Left hindlimb (tissue), 1 donor: Measurements from ENCODE around the gene KRT35.

Experiments
- DNase-seq: peaks from one replicate; pipeline ENCODE4 v3.0.0-alpha.2; 2018

KRT35 gene

GRCh38 chr17:41511716-41512115 lies 30.8 kb upstream of the KRT35 start:
- DNase-seq: no peak

GRCh38 chr17:41511116-41511515 lies 30.2 kb upstream of the KRT35 start:
- no peak for DNase-seq

GRCh38 chr17:41510251-41511065 lies 29.5 kb upstream of the KRT35 start:
- no peak for DNase-seq

DNA sequence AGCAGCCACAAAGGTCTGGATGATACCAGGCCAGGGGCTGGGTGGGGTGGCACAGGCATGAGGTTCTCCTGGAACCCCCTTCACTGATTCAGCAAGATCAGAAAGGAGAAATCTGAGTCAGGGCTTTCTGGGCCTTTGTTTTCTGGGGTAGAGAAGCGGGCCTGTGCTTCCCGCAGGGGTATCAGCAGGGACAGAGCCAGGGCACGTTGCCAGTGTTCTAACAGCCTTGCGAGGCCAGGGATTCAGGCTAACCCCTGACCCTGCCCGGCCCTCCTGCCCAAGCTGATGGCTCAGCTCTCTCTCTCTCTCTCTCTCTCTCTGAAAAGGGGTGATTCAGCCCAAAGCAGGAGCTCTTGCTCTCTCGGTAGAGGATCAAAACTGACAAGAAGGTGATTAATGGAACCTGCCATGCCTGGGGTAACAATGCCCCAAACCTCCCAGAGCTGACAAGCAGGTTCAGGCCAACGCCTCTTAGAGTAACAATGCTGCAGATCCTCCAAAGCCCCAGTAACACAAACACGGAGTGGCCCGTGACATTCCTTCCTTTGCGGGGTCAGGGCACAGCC lies 26.4 kb upstream of the KRT35 start:
- DNase-seq: no peak

DNA sequence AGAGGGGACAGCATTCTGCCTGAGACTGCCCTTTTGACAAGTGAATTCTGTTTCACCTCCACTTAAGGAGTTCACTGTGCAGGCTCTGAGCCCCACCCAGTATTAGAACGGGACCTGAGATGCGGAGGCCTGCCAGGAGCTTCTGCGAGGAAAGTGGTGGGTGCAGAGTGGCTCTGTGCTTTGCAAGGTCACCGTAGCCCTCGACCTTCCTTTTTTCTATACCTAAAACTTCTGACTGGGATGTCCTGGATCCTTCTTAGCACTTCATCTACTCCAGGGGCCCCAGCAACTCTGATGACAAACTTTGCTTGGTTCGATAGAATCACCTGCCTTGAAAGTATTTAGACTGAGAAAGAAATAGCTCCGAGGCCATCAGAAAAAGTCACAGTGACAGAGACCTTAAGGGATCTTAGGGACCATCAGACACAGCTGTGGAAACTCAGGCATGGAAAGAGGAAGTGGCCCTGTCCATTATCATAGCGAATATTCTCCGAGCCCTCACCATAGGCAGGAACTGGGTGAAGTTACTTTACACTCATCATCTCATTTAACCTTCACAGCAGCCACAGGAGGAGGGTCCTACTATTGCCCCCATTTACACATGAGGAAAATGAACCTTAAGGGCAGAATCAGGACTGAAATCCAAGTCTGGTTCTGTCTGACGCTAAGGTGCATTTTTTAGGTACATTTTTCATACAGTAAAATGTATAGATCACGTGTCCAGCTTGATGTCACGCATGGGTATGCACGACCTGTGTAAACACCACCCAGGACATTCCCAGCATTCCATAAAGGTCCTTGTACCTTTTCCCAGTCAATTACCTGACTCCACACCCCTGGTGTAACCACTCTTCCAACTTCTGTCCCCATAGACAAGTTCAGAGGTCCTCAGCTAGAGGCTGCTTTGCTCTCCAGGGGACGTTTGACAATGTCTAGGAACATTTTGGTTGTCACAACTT lies 25.1 kb upstream of the KRT35 start:
- no peak for DNase-seq

GRCh38 chr17:41505007-41505808 lies 24.3 kb upstream of the KRT35 start, which contains the start of gene KRT13:
Gene KRT13, minus strand, starts transcription at chr17:41505612. Its CDS starts 62 bp downstream, at chr17:41505550.
- DNase-seq: no peak

- DNase-seq: no peak
Measured at GRCh38 chr17:41504246-41504977, 23.5 kb upstream of the KRT35 start.

DNA sequence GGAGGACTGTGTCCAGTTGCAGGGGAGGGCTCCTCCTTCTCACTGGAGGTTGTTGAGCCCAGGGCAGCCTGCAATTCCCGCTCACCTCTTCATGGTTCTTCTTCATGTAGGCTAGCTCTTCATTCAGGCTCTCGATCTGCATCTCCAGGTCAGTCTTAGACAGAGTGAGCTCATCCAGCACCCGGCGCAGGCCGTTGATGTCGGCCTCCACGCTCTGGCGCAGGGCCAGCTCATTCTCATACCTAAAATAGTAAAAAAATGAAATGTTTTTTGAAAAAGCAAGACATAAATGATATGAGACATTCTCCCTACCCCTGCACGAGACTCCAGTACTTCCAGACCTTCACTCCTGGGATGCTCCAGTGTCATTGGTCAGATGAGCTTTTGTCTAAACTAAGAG lies 22.3 kb upstream of the KRT35 start:
- DNase-seq: no peak

DNA sequence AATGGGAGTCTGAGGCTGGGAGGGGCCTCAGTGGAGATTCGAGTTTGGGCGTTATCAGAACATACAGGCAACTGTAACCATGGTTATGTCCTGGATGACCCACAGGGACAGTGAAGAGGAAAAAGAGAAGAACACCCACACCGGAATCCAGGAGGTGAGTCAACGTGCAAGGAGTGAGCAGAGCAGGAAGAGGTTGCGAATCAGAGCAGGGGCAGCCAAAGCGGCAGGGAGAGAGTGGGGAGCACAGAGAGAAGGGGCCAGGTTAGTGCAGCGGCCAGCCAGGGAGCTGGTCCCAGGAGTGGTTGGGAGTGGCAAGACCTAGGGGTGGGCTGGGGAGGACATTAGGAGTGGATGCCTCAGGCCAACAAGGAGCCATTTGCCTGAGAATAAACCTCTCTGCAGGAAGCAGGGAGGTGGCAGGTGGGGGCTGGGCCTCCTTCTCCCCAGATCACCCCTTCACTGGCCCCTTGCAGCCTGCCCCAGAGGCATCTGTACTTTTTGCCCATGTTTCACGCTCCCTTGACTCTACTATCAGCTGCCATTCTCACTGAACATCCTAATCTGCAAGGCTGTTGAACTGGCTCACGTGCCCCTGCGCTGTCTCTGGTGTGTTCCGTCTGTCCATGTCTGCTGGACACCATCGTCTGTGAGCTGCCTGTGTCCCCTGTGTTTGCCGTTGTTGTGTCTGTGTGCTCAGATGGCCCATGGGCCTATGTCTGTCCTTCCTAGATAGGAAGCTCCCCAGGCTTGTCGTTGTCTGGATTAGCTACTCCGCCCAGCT lies 19.4 kb upstream of the KRT35 start:
- DNase-seq: no peak

- DNase-seq: no peak
Measured at GRCh38 chr17:41499714-41500113, 18.8 kb upstream of the KRT35 start.

GRCh38 chr17:41498276-41498675 lies 17.3 kb upstream of the KRT35 start:
- DNase-seq: no peak

DNA sequence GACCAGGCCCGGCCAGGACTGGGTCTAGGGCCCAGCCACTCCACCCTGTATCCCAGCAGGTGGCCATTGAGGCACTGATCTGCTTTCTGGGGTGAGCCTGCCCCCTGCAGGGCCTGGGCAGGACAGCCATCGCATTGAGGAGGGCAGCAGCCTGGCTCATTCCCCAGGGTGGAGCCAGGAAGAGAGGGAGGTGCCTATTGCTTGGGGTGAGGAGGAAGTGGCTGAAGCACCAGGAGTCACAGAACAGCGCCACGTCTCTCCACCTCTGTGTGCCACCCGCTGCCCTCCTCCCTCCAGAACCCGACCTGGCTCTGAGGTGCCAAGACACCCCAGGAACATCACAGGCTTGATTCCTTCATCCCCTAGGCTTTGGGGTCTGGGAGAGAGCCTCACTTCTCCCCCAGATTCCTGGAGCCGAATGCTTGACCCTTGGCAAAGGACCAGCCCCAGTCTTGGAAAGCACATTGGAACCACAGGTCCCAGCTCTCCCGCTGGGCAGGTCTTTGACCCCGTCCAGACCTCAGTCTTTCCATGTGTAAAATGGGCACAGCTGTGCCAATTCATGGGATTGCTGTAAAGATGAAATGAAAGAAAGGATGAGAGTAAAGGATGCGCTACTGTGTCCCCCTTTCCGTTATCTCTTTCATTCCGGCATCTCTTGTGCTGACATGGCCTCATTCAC lies 16.0 kb upstream of the KRT35 start:
- DNase-seq: no peak

- no peak for DNase-seq
Measured at GRCh38 chr17:41494524-41494923, 13.6 kb upstream of the KRT35 start.

GRCh38 chr17:41492771-41493170 lies 11.8 kb upstream of the KRT35 start:
- peak; percentile 47 for DNase-seq

- DNase-seq: no peak
Measured at GRCh38 chr17:41492351-41492750, 11.4 kb upstream of the KRT35 start.

DNA sequence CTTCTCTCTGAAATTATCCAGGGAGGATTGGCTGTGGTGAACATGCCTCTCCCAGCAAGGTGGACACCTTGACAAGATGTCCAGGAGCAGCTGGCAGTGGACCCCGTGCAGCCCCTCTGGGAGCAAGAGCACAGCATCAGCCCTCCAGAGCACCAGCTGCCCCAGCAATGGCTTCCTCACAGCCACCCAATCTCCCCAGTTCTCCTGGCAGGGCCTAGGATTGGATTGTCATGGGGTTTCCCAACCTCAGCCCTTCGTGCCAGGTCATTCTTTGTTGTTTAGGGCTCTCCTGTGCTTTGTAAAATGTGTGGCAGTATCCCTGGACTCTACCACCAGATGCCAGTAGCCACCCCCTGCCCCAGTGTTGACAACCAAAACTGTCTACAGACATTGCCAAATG lies 10.5 kb upstream of the KRT35 start:
- no peak for DNase-seq

DNA sequence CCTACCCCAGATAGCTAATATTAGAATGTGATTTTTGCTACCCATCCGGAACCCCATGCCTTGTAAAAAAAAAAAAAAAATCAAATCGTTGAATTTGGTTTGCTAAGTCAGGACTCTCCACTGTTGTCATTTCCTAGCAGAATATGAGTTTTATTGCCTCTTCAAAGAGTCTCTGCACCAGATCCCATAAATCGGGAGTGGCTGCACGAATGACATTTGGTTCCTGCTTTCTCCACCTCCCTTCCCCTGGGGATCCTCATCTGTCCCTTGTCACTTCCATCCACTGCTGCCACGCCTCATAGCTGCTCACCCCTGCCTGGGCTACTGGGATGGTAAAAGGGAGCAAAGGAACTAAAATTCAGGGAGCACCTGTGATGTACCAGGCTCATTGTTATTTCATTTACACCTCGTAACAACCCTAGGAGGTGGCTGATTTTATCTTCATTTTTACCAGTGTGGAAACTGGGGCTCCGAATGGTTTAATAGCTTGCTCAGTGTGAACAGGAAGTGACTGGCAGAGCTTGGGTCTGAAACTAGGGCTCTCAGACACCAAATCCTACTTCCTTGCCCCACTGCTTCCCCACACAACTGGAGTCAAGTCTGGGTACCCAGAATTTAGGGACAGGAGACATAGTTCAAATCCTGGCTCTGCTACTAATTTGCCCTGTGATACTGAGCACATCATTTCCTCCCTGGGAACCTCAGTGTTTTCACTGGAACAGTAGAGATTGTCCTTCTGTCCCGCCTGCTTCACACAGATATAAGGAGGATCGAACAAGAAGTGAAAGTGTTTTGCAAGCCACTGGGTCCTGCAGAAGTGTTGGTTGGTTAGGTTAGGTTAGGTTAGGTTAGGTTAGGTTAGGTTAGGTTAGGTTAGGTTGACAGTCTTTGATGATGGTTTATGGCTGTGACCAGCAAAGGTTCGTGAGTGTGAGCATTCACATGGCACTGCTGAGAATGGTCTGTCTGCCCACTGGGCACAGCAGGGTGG lies 9.3 kb upstream of the KRT35 start:
- DNase-seq: no peak

DNA sequence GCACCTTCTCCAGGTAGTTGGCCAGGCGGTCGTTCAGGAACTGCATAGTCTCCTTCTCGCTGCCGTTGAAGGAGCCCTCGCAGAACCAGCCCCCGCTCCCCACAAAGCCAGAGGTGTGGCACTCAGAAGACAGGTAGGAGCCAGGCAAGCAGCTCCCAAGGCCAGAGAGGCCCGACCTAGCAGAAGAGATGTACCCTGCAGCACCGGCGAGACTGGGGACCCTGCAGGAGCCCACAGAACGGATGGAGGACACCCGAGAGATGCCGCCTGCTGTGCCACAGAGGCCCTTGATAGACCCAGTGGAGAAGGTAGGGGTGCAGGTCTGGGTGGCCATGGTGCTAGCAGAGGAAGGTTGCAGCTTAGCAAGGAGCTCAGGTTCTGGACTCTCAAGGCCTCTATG lies 8.6 kb upstream of the KRT35 start, which contains the start of gene KRT36:
TSS of gene KRT36 (minus strand) at position 380 of the 400 bp plus-strand sequence. CDS start at position 334, 46 bp downstream.
- DNase-seq: no peak
